ENCODE data around the gene CARMIL3.
"Not testable (repeated sequence)": the region's sequence is repeated elsewhere in the genome, so short reads cannot be mapped to it uniquely, and the experiment has no call there.

Gene CARMIL3

GRCh38 chr14:24037658-24038037 lies 14.2 kb upstream of the CARMIL3 start:
- no peak for DNase-seq

GRCh38 chr14:24038686-24039085 lies 13.1 kb upstream of the CARMIL3 start:
- no peak for DNase-seq

GRCh38 chr14:24040692-24041091 lies 11.1 kb upstream of the CARMIL3 start:
- no peak for DNase-seq

- DNase-seq: peak; percentile 71
These were observed 9.1 kb upstream of the CARMIL3 start for GRCh38 chr14:24042746-24043145.

- not testable (repeated sequence) for DNase-seq
These were observed 2.8 kb upstream of the CARMIL3 start for GRCh38 chr14:24049002-24049401.

GRCh38 chr14:24050753-24051152 lies 1.1 kb upstream of the CARMIL3 start:
- not testable (repeated sequence) for DNase-seq

GRCh38 chr14:24051176-24051788 lies 527 bp upstream of the CARMIL3 start:
- DNase-seq: peak; percentile 41

GRCh38 chr14:24052656-24053547 lies 1.1 kb downstream of the CARMIL3 start:
- DNase-seq: no peak

GRCh38 chr14:24053548-24054323 lies 1.9 kb downstream of the CARMIL3 start:
- DNase-seq: no peak

- no peak for DNase-seq
These were observed 2.5 kb downstream of the CARMIL3 start for GRCh38 chr14:24054324-24054641.

GRCh38 chr14:24054646-24055045 lies 2.8 kb downstream of the CARMIL3 start:
- no peak for DNase-seq

- DNase-seq: no peak
These were observed 4.4 kb downstream of the CARMIL3 start for GRCh38 chr14:24055971-24056799.

- DNase-seq: no peak
These were observed 5.0 kb downstream of the CARMIL3 start for GRCh38 chr14:24056800-24057184.

- no peak for DNase-seq
These were observed 5.5 kb downstream of the CARMIL3 start for GRCh38 chr14:24057271-24057670.

- DNase-seq: no peak
These were observed 6.1 kb downstream of the CARMIL3 start for GRCh38 chr14:24057867-24058259.

- peak; percentile 18 for DNase-seq
These were observed 6.6 kb downstream of the CARMIL3 start for GRCh38 chr14:24058260-24058950.

- no peak for DNase-seq
These were observed 7.2 kb downstream of the CARMIL3 start for GRCh38 chr14:24058951-24059475.

GRCh38 chr14:24059841-24060388 lies 8.1 kb downstream of the CARMIL3 start:
- DNase-seq: no peak

GRCh38 chr14:24060443-24060842 lies 8.6 kb downstream of the CARMIL3 start:
- no peak for DNase-seq

GRCh38 chr14:24060984-24061913 lies 9.4 kb downstream of the CARMIL3 start:
- DNase-seq: no peak

Measured in NCI-H2171 (cell line).